WTC11 (cell line): ENCODE results near the gene RHBDD2. TPM values are rescaled to one million over a fixed set of nuclear protein-coding genes. Genes with fewer than 3 reads are reported as not detected.

Experiments
- ATAC-seq: fragments of 200-7000 bp; cut with Tn5 transposase; 2 replicates; pipeline ENCODE4 v1.10.0; 2021; ENCODE audit warnings: mild to moderate bottlenecking, moderate library complexity
- CTCF ChIA-PET: fragments of 300-600 bp; sonication (Branson Sonifier 250); formaldehyde crosslinking; loops from one replicate; lab custom pipeline; 2021; ENCODE audit warnings: antibody characterized with exemption; lab: Charles Lee
- POLR2A ChIA-PET: fragments of 350-600 bp; sonication (Branson Sonifier 250); formaldehyde crosslinking; loops from one replicate; lab custom pipeline; 2021; ENCODE audit warnings: antibody characterized with exemption; lab: Charles Lee
- DNase-seq: peaks from one replicate; pipeline ENCODE4 v3.0.0; 2021; ENCODE audit warnings: low spot score
- H3K27ac Mint-ChIP-seq: 2 replicates; pipeline ENCODE4 v1.8.0; 2021; ENCODE audit warnings: mixed read lengths
- H3K27me3 Mint-ChIP-seq: 2 replicates; pipeline ENCODE4 v1.8.0; 2021; ENCODE audit warnings: low read depth, mild to moderate bottlenecking, moderate library complexity, mixed read lengths
- H3K36me3 Mint-ChIP-seq: 2 replicates; pipeline ENCODE4 v1.8.0; 2021; ENCODE audit warnings: mixed read lengths
- H3K4me1 Mint-ChIP-seq: 2 replicates; pipeline ENCODE4 v1.8.0; 2022; ENCODE audit warnings: mixed read lengths
- H3K4me3 Mint-ChIP-seq: 2 replicates; pipeline ENCODE4 v1.8.0; 2021; ENCODE audit warnings: mild to moderate bottlenecking, moderate library complexity, mixed read lengths
- H3K9me3 Mint-ChIP-seq: 2 replicates; pipeline ENCODE4 v1.8.0; 2021; ENCODE audit warnings: mixed read lengths
- E2F1 ChIP-seq: sonication (generic); formaldehyde crosslinking; IDR thresholded peaks from 2 replicates; pipeline ENCODE4 v1.8.0; 2022; ENCODE audit warnings: mild to moderate bottlenecking, missing genetic modification reagents
- E2F4 ChIP-seq: sonication (generic); formaldehyde crosslinking; IDR thresholded peaks from 2 replicates; pipeline ENCODE4 v1.8.1; 2022; ENCODE audit warnings: low read depth, mild to moderate bottlenecking, moderate library complexity, missing genetic modification reagents, borderline replicate concordance
- FOXJ3 ChIP-seq: sonication (generic); formaldehyde crosslinking; IDR thresholded peaks from 2 replicates; pipeline ENCODE4 v1.9.0; 2021; ENCODE audit warnings: missing genetic modification reagents, mild to moderate bottlenecking, borderline replicate concordance
- FOXP1 ChIP-seq: sonication (generic); formaldehyde crosslinking; IDR thresholded peaks from 2 replicates; pipeline ENCODE4 v1.8.0; 2022; ENCODE audit warnings: missing genetic modification reagents, mild to moderate bottlenecking, moderate library complexity, borderline replicate concordance
- GABPB1 ChIP-seq: sonication (generic); formaldehyde crosslinking; IDR thresholded peaks from 2 replicates; pipeline ENCODE4 v1.8.1; 2023; ENCODE audit warnings: mild to moderate bottlenecking, missing genetic modification reagents
- GTF2I ChIP-seq: fragments of 250-450 bp; sonication (Bioruptor Pico); conservative IDR thresholded peaks from 2 replicates; pipeline ENCODE4 v1.4.0; 2021; ENCODE audit warnings: mild to moderate bottlenecking
- IRF1 ChIP-seq: sonication (generic); formaldehyde crosslinking; IDR thresholded peaks from 2 replicates; pipeline ENCODE4 v1.8.0; 2023; ENCODE audit warnings: missing genetic modification reagents
- JUN ChIP-seq: sonication (generic); formaldehyde crosslinking; IDR thresholded peaks from 2 replicates; pipeline ENCODE4 v1.8.0; 2023; ENCODE audit warnings: mild to moderate bottlenecking, missing genetic modification reagents
- NFYB ChIP-seq: sonication (generic); formaldehyde crosslinking; conservative IDR thresholded peaks from 2 replicates; pipeline ENCODE4 v1.8.0; 2022; ENCODE audit warnings: low read depth, missing genetic modification reagents
- NR1H2 ChIP-seq: sonication (generic); formaldehyde crosslinking; IDR thresholded peaks from 2 replicates; pipeline ENCODE4 v1.9.0; 2021; ENCODE audit warnings: mild to moderate bottlenecking, moderate library complexity, missing genetic modification reagents
- NR2C2 ChIP-seq: sonication (generic); formaldehyde crosslinking; IDR thresholded peaks from 2 replicates; pipeline ENCODE4 v1.8.0; 2022; ENCODE audit warnings: mild to moderate bottlenecking, missing genetic modification reagents
- PRRX2 ChIP-seq: fragments of 250-450 bp; sonication (Bioruptor Pico); IDR thresholded peaks from 2 replicates; pipeline ENCODE4 v1.8.0; 2021; ENCODE audit warnings: mild to moderate bottlenecking
- RELA ChIP-seq: sonication (generic); formaldehyde crosslinking; IDR thresholded peaks from 2 replicates; pipeline ENCODE4 v1.8.1; 2022; ENCODE audit warnings: missing genetic modification reagents, mild to moderate bottlenecking, borderline replicate concordance
- RORB ChIP-seq: fragments of 250-450 bp; sonication (Bioruptor Pico); IDR thresholded peaks from 2 replicates; pipeline ENCODE4 v1.9.0; 2021; ENCODE audit warnings: mild to moderate bottlenecking
- TEAD1 ChIP-seq: sonication (generic); formaldehyde crosslinking; IDR thresholded peaks from 2 replicates; pipeline ENCODE4 v1.8.0; 2022; ENCODE audit warnings: mild to moderate bottlenecking, missing genetic modification reagents
- TEAD4 ChIP-seq: sonication (generic); formaldehyde crosslinking; IDR thresholded peaks from 2 replicates; pipeline ENCODE4 v1.8.0; 2022; ENCODE audit warnings: mild to moderate bottlenecking, missing genetic modification reagents
- USF1 ChIP-seq: sonication (generic); formaldehyde crosslinking; IDR thresholded peaks from 2 replicates; pipeline ENCODE4 v1.8.0; 2022; ENCODE audit warnings: mild to moderate bottlenecking, missing genetic modification reagents
- ZNF121 ChIP-seq: sonication (generic); formaldehyde crosslinking; IDR thresholded peaks from 2 replicates; pipeline ENCODE4 v1.8.0; 2023; ENCODE audit warnings: missing genetic modification reagents
- ZNF219 ChIP-seq: sonication (generic); formaldehyde crosslinking; IDR thresholded peaks from 2 replicates; pipeline ENCODE4 v1.8.0; 2023; ENCODE audit warnings: missing genetic modification reagents, mild to moderate bottlenecking, borderline replicate concordance
- ZNF317 ChIP-seq: sonication (generic); formaldehyde crosslinking; IDR thresholded peaks from 2 replicates; pipeline ENCODE4 v1.8.1; 2023; ENCODE audit warnings: low read depth, mild to moderate bottlenecking, moderate library complexity, missing genetic modification reagents, borderline replicate concordance
- ZNF396 ChIP-seq: fragments of 250-450 bp; sonication (Bioruptor Pico); IDR thresholded peaks from 2 replicates; pipeline ENCODE4 v1.8.0; 2021; ENCODE audit warnings: mild to moderate bottlenecking, moderate library complexity, borderline replicate concordance
- ZNF423 ChIP-seq: fragments of 250-450 bp; sonication (Bioruptor Pico); IDR thresholded peaks from 2 replicates; pipeline ENCODE4 v2.1.2; 2022; ENCODE audit warnings: mild to moderate bottlenecking, moderate library complexity
- ZNF425 ChIP-seq: fragments of 250-450 bp; sonication (Bioruptor Pico); conservative IDR thresholded peaks from 2 replicates; pipeline ENCODE4 v1.9.0; 2021; ENCODE audit warnings: mild to moderate bottlenecking
- ZSCAN18 ChIP-seq: fragments of 250-450 bp; sonication (Bioruptor Pico); IDR thresholded peaks from 2 replicates; pipeline ENCODE4 v2.1.2; 2022; ENCODE audit warnings: mild to moderate bottlenecking, moderate library complexity
- total RNA-seq: library from RNA; stranded (reverse); gene quantifications from 3 replicates; pipeline ENCODE4 v1.2.3, GENCODE V29; 2021

Gene RHBDD2
- total RNA-seq, 1 experiment from 2014 or later: 34.3 TPM

GRCh38 chr7:75925717-75926435, 47.0 kb downstream of the RHBDD2 start:
- TF ChIP-seq ZNF121 (CRISPR knock-in tag) (peak; percentile 89), RORB (CRISPR knock-in tag) (no peak), E2F4 (no peak)
- H3K4me1 Mint-ChIP-seq: no peaks in the 10 kb centered on the region
- H3K36me3 Mint-ChIP-seq: peaks cover 32% of the 10 kb centered on the region
- no peak overlapping the region for H3K4me3 Mint-ChIP-seq
- ChIA-PET CTCF (interaction anchor here (0.8 to 0.9 kb wide), 2 partner anchors 31 to 143 kb away, joined by 3 read pairs; no protein-coding TSS in a partner anchor), POLR2A (interaction anchor here (0.6 kb wide), 1 partner anchor 9 kb away, joined by 3 read pairs; no protein-coding TSS in a partner anchor)
- DNase-seq (no peak), ATAC-seq (no peak)
- H3K9me3 Mint-ChIP-seq: peaks cover 10% of the 10 kb centered on the region
- 0 out of 2 replicates have a peak overlapping the region, but pooled peaks have one; percentile 20 for H3K27ac Mint-ChIP-seq
- no peaks in the 10 kb centered on the region for H3K27me3 Mint-ChIP-seq

- Mint-ChIP-seq H3K9me3 (peaks cover 12% of the 10 kb centered on the region), H3K27ac (no peak overlapping the region)
These were observed 49.7 kb downstream of the RHBDD2 start for GRCh38 chr7:75928568-75928914.

GRCh38 chr7:75931680-75932079, 52.8 kb downstream of the RHBDD2 start:
- POLR2A ChIA-PET: no interaction called here
- TF ChIP-seq GABPB1 (CRISPR knock-in tag): no peak
- no peak for TF ChIP-seq ZNF396 (CRISPR knock-in tag)
- TF ChIP-seq JUN (CRISPR knock-in tag): no peak
- TF ChIP-seq ZNF219 (CRISPR knock-in tag): no peak
- no peak for TF ChIP-seq ZNF317 (CRISPR knock-in tag)
- TF ChIP-seq NR1H2 (CRISPR knock-in tag): no peak
- no peak for TF ChIP-seq ZNF121 (CRISPR knock-in tag)
- TF ChIP-seq NFYB (CRISPR knock-in tag): no peak
- no peak for TF ChIP-seq ZSCAN18 (CRISPR knock-in tag)
- TF ChIP-seq FOXP1 (CRISPR knock-in tag): no peak
- no peak for TF ChIP-seq ZNF425 (CRISPR knock-in tag)
- no peak for TF ChIP-seq NR2C2
- TF ChIP-seq TEAD1 (CRISPR knock-in tag): no peak

More at GRCh38 chr7:75928568-75928914, 49.7 kb downstream of the RHBDD2 start:
- TF ChIP-seq TEAD4 (CRISPR knock-in tag) (no peak), RELA (CRISPR knock-in tag) (no peak), USF1 (no peak), GTF2I (CRISPR knock-in tag) (no peak), PRRX2 (no peak), IRF1 (CRISPR knock-in tag) (no peak), FOXP1 (CRISPR knock-in tag) (no peak), E2F1 (CRISPR knock-in tag) (no peak), ZNF219 (CRISPR knock-in tag) (no peak), ZNF423 (CRISPR knock-in tag) (no peak), FOXJ3 (CRISPR knock-in tag) (no peak), ZNF396 (CRISPR knock-in tag) (no peak)
- Mint-ChIP-seq H3K36me3 (peaks cover 36% of the 10 kb centered on the region), H3K27me3 (no peaks in the 10 kb centered on the region), H3K4me3 (no peak overlapping the region), H3K4me1 (peaks cover 4% of the 10 kb centered on the region; the same call in 1 of the 2 replicates)
- CTCF ChIA-PET: no interaction called here
- no peak for ATAC-seq
- DNase-seq: no peak
- POLR2A ChIA-PET: interaction anchor here (0.6 to 2.0 kb wide), 2 partner anchors 13 to 64 kb away, joined by 3 to 5 read pairs; partner anchors contain the start of gene POR

More at GRCh38 chr7:75931680-75932079, 52.8 kb downstream of the RHBDD2 start:
- Mint-ChIP-seq H3K4me3 (no peak overlapping the region), H3K27ac (peak overlapping the region; percentile 44), H3K4me1 (peaks cover 12% of the 10 kb centered on the region), H3K36me3 (peaks cover 43% of the 10 kb centered on the region), H3K9me3 (peaks cover 22% of the 10 kb centered on the region), H3K27me3 (no peaks in the 10 kb centered on the region)
- CTCF ChIA-PET: interaction anchor here (1.1 kb wide), 1 partner anchor 65 kb away, joined by 4 read pairs; no protein-coding TSS in a partner anchor
- ATAC-seq (no peak), DNase-seq (no peak)
